Measurements from ENCODE around the gene PCGF5.

PCGF5 gene

GRCh38 chr10:91194497-91195179, 25.8 kb upstream of the PCGF5 start:
- no peak for TF ChIP-seq REST (IDR thresholded peaks at IDR 0.05; ENCODE audit: insufficient replicate concordance, low read depth)
- no peak for TF ChIP-seq SPI1 (IDR thresholded peaks at IDR 0.05; ENCODE audit: borderline replicate concordance, low read depth)
- no peak for TF ChIP-seq GABPA (IDR thresholded peaks at IDR 0.05; ENCODE audit: low read depth)
- no peak for TF ChIP-seq POLR2AphosphoS5 (IDR thresholded peaks at IDR 0.05; ENCODE audit: low read depth)
- no peak for TF ChIP-seq CTCF (IDR thresholded peaks at IDR 0.05; ENCODE audit: insufficient read depth, low read length)
- Histone ChIP-seq H3K27ac (replicated peaks) (no peak overlapping the region), H3K4me3 (replicated peaks; ENCODE audit: insufficient read depth, low read length) (no peak overlapping the region), H3K27me3 (ENCODE audit: insufficient read depth, poor library complexity, severe bottlenecking) (peaks cover 2% of the 10 kb centered on the region)
- no peak for DNase-seq (ENCODE audit: low read depth in 1 of 2, low spot score in 1 of 2)

GRCh38 chr10:91196268-91197048, 24.0 kb upstream of the PCGF5 start:
- Histone ChIP-seq H3K27ac (replicated peaks) (no peak overlapping the region), H3K27me3 (ENCODE audit: insufficient read depth, poor library complexity, severe bottlenecking) (no peaks in the 10 kb centered on the region), H3K4me3 (replicated peaks; ENCODE audit: insufficient read depth, low read length) (no peak overlapping the region)
- no peak for DNase-seq (ENCODE audit: low read depth in 1 of 2, low spot score in 1 of 2)
- TF ChIP-seq SPI1 (IDR thresholded peaks at IDR 0.05; ENCODE audit: borderline replicate concordance, low read depth), result no peak
- no peak for TF ChIP-seq GABPA (IDR thresholded peaks at IDR 0.05; ENCODE audit: low read depth)
- no peak for TF ChIP-seq POLR2AphosphoS5 (IDR thresholded peaks at IDR 0.05; ENCODE audit: low read depth)
- TF ChIP-seq CTCF (IDR thresholded peaks at IDR 0.05; ENCODE audit: insufficient read depth, low read length), result no peak

GRCh38 chr10:91197127-91197526, 23.3 kb upstream of the PCGF5 start:
- H3K4me3 ChIP-seq (replicated peaks; ENCODE audit: insufficient read depth, low read length), result no peak overlapping the region
- no peak for TF ChIP-seq POLR2AphosphoS5 (IDR thresholded peaks at IDR 0.05; ENCODE audit: low read depth)
- no peak for DNase-seq (ENCODE audit: low read depth in 1 of 2, low spot score in 1 of 2)
- no peak overlapping the region for H3K27ac ChIP-seq (replicated peaks)
- H3K27me3 ChIP-seq (ENCODE audit: insufficient read depth, poor library complexity, severe bottlenecking), result no peaks in the 10 kb centered on the region

GRCh38 chr10:91198781-91199180, 21.7 kb upstream of the PCGF5 start:
- Histone ChIP-seq H3K27ac (replicated peaks) (no peak overlapping the region), H3K4me3 (replicated peaks; ENCODE audit: insufficient read depth, low read length) (no peak overlapping the region), H3K27me3 (ENCODE audit: insufficient read depth, poor library complexity, severe bottlenecking) (peaks cover 4% of the 10 kb centered on the region)
- TF ChIP-seq GABPA (IDR thresholded peaks at IDR 0.05; ENCODE audit: low read depth), result no peak
- TF ChIP-seq POLR2AphosphoS5 (IDR thresholded peaks at IDR 0.05; ENCODE audit: low read depth), result no peak
- TF ChIP-seq SPI1 (IDR thresholded peaks at IDR 0.05; ENCODE audit: borderline replicate concordance, low read depth), result no peak
- TF ChIP-seq REST (IDR thresholded peaks at IDR 0.05; ENCODE audit: insufficient replicate concordance, low read depth), result no peak
- TF ChIP-seq CTCF (IDR thresholded peaks at IDR 0.05; ENCODE audit: insufficient read depth, low read length), result no peak
- DNase-seq (ENCODE audit: low read depth in 1 of 2, low spot score in 1 of 2), result peak in 1 of 2 experiments; percentile 55

Measured in HL-60 (cell line).